Mucosa of stomach (tissue), 1 donor: ENCODE data around the gene SPRR1B.
"Not testable (repeated sequence)": the region's sequence is repeated elsewhere in the genome, so short reads cannot be mapped to it uniquely, and the experiment has no call there.

Experiments
- H3K27me3 ChIP-seq: one replicate; pipeline ENCODE4 v1.7.0; 2013; ENCODE audit warnings: mild to moderate bottlenecking, low read length; ENCODE audit not compliant: control insufficient read depth, insufficient read depth
- H3K36me3 ChIP-seq: one replicate; pipeline ENCODE4 v1.7.0; 2013; ENCODE audit warnings: low read length; ENCODE audit not compliant: control insufficient read depth, insufficient read depth
- H3K4me1 ChIP-seq: one replicate; pipeline ENCODE4 v1.7.0; 2013; ENCODE audit warnings: mild to moderate bottlenecking, low read length; ENCODE audit not compliant: control insufficient read depth, insufficient read depth
- H3K4me3 ChIP-seq: one replicate; pipeline ENCODE4 v1.7.0; 2013; ENCODE audit warnings: low read length
- H3K9ac ChIP-seq: one replicate; pipeline ENCODE4 v1.7.0; 2013; ENCODE audit warnings: mild to moderate bottlenecking, low read length, moderate library complexity
- H3K9me3 ChIP-seq: one replicate; pipeline ENCODE4 v1.7.0; 2013; ENCODE audit warnings: mild to moderate bottlenecking, low read length, moderate library complexity; ENCODE audit not compliant: control insufficient read depth
- donor health status: Pancreatic carcinoma.

SPRR1B gene

DNA sequence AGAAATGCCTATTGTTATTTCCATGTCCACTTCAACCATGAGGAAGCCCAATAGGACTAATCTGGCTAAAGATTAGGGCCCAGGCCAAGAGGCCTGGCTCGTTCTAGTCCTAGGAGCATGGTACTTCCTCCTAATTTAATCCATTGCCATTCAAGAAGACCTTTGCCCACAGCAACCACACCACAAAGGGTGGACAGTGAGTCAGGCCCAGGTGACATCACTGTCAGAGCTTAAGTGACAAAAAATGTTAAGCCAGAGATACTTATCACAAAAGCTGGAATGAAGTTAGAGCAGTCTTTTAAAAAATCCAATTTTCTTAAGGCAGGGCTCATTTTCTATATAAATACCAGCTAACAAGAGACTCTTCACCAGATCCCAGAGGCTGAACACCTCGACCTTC, 29.6 kb upstream of the SPRR1B start, which contains the start of gene SPRR3:
SPRR3 (plus strand) TSS at position 368 of the 400 bp plus-strand sequence. CDS start 1,272 bp downstream, outside the sequence.
- no peaks in the 10 kb centered on the region for H3K4me1 ChIP-seq
- H3K27me3 ChIP-seq: peaks cover 5% of the 10 kb centered on the region
- H3K9ac ChIP-seq: no peak within 1 kb of the TSS
- H3K9me3 ChIP-seq: no peaks in the 10 kb centered on the region
- H3K36me3 ChIP-seq: no peaks in the 10 kb centered on the region
- H3K4me3 ChIP-seq: no peak within 1 kb of the TSS

DNA sequence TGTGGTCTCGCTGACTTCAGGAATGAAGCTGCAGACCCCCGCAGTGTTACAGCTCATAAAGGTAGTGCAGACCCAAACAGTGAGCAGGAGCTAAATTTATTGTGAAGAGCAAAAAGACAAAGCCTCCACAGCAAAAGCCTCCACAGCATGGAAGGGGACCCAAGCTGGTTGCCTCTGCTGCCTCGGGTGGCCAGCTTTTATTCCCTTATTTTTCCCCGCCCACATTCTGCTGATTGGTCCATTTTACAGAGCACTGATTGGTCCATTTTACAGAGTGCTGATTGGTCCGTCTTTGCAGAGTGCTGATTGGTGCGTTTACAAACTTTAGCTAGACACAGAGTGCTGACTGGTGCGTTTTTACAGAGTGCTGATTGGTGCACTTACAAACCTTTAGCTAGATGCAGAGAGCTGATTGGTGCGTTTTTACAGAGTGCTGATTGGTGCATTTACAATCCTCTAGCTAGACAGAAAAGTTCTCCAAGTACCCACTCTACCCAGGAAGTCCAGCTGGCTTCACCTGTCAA, 19.7 kb upstream of the SPRR1B start:
- H3K4me3 ChIP-seq, H3K27me3 ChIP-seq, H3K9ac ChIP-seq, H3K36me3 ChIP-seq, H3K4me1 ChIP-seq, H3K9me3 ChIP-seq: not testable (repeated sequence)

DNA sequence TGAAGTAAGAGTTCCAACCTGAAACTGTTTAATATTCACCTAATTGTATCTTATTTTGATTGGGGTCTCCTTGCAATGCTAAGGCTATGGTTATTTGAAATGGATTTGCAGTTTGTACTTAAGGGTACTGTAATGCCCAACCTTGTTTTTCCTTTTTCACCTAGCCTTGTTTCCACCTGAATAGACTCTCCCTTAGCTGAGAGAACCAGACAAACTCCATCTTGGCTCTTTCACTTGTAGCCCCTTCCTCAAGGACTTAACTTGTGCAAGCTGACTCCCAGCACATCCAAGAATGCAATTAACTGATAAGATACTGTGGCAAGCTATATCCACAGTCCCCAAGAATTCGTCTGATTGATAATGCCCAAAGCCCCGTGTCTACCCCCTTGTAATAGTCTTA, 9.2 kb upstream of the SPRR1B start:
- not testable (repeated sequence) for H3K9ac ChIP-seq, H3K4me1 ChIP-seq, H3K4me3 ChIP-seq, H3K36me3 ChIP-seq, H3K9me3 ChIP-seq, H3K27me3 ChIP-seq

DNA sequence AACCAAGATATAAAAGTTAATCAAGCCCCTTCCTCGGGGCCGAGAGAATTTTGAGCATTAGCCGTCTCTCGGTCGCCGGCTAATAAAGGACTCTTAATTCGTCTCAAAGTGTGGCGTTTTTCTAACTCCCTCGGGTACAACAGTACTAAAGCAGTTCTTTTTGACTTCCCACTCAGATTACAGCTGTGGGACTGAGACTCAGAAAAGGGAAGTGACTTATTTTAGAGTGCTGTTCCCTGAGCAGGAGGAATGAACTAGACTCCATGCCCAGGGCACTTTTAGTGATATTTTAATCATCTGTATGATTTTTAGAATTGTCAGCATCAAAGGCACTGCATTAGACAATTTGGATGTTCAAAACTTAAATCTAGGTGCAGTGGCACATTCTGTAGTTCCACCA, 8.7 kb upstream of the SPRR1B start:
- H3K4me3 ChIP-seq, H3K9ac ChIP-seq, H3K9me3 ChIP-seq, H3K36me3 ChIP-seq, H3K4me1 ChIP-seq, H3K27me3 ChIP-seq: not testable (repeated sequence)

DNA sequence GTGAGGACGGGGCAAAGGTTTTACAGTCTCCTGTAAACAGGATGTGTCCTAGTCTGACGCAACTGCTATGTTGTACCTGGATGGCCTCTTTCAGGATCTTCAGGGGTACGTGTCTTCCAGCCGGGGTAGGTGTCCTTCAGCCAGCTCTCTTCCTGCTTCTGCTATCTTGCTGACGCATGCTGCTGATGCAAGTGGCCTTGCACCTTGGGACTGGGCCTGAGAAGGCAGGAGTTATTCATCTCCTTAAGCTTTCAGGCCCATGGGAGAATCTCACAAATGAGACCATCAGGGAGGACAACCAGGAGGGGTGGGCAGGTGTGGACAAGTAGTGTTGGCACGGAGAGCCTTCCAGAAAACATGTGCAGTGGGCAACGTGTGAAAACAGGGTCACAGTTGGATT, 7.9 kb upstream of the SPRR1B start:
- Histone ChIP-seq H3K4me3 (no peak overlapping the region), H3K36me3 (no peaks in the 10 kb centered on the region), H3K27me3 (no peaks in the 10 kb centered on the region), H3K9ac (no peak overlapping the region), H3K9me3 (no peaks in the 10 kb centered on the region), H3K4me1 (no peaks in the 10 kb centered on the region)

DNA sequence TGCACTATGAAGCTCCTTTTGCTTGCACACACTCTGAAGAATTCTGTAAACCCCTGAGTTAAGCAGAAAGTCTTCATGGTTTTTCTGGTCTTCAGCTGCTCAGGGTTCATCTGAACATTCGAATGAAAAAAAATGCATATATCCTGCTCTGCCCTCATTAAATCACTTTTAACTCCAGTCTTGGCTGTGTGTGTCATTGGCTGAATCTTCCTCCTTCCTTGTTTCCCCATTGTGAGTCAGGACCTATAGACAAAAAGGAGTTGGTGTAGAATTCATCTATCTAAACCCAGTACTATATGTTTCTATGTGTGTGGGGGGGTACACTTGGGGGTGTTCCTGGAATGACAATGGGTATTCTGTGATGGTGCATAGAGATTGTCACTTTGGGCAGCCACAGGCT, 6.6 kb upstream of the SPRR1B start:
- Histone ChIP-seq H3K4me3 (no peak overlapping the region), H3K36me3 (no peaks in the 10 kb centered on the region), H3K4me1 (no peaks in the 10 kb centered on the region)

DNA sequence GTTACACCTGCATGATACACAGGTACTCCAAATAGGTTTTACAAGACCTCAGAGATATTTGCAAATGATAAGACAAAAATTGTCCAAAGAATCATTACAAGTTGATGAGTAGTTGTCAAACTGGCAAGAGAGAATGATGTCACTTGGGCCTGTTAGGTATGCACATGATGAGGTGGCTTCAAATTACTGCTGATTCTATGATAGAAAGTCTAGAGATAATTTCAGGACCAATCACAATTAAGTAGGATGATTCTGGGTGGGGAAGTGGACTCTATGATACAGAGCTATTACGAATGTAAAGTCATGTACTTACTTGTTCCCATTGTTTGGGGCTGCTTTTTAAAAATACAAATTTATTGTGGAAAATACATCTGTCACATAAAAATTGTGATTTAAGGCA, 5.2 kb upstream of the SPRR1B start:
- Histone ChIP-seq H3K9me3 (no peaks in the 10 kb centered on the region), H3K36me3 (no peaks in the 10 kb centered on the region), H3K4me3 (no peak overlapping the region), H3K4me1 (no peaks in the 10 kb centered on the region), H3K27me3 (no peaks in the 10 kb centered on the region), H3K9ac (no peak overlapping the region)

More for the DNA sequence above, 6.6 kb upstream of the SPRR1B start:
- no peak overlapping the region for H3K9ac ChIP-seq
- no peaks in the 10 kb centered on the region for H3K27me3 ChIP-seq
- H3K9me3 ChIP-seq: no peaks in the 10 kb centered on the region

DNA sequence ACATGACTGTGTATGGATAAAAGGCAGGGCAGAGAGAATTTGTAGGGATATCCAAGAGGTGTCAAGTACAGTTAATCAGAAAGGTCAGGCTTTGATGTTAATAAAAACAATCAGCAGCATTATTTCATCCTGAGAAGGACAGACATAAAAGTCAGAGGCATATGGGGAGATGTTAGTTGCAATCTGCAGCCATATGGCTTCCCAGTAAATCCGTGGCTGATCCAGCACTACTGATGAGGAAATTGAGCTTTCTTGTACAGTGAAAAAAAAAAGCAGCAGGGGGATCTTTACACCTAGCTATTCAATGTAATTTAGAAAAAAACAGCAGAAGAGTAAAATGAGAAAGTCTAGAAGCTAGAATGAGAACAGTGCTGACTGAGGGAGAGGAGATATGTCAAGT, 2.2 kb upstream of the SPRR1B start:
- Histone ChIP-seq H3K9me3 (no peaks in the 10 kb centered on the region), H3K9ac (no peak overlapping the region), H3K27me3 (no peaks in the 10 kb centered on the region)

DNA sequence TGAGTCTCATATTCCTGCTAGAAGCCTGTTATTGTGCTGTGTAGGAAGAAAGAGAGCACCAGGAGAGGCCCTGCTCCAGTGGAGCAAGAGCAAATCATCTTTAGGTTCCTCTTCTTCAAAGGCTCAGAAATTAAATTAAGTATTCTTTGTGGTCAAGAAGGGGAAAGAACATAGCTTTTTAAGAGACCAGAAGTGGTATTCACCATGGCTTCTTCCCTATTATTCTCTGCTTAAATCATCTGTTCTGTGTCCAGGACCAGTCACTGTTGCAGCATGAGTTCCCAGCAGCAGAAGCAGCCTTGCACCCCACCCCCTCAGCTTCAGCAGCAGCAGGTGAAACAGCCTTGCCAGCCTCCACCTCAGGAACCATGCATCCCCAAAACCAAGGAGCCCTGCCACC, 1.1 kb downstream of the SPRR1B start:
- Histone ChIP-seq H3K9me3 (no peaks in the 10 kb centered on the region), H3K4me3 (no peak overlapping the region), H3K36me3 (no peaks in the 10 kb centered on the region), H3K9ac (no peak overlapping the region), H3K27me3 (no peaks in the 10 kb centered on the region), H3K4me1 (no peaks in the 10 kb centered on the region)

More for the DNA sequence above, 2.2 kb upstream of the SPRR1B start:
- no peaks in the 10 kb centered on the region for H3K36me3 ChIP-seq
- no peak overlapping the region for H3K4me3 ChIP-seq
- H3K4me1 ChIP-seq: no peaks in the 10 kb centered on the region

DNA sequence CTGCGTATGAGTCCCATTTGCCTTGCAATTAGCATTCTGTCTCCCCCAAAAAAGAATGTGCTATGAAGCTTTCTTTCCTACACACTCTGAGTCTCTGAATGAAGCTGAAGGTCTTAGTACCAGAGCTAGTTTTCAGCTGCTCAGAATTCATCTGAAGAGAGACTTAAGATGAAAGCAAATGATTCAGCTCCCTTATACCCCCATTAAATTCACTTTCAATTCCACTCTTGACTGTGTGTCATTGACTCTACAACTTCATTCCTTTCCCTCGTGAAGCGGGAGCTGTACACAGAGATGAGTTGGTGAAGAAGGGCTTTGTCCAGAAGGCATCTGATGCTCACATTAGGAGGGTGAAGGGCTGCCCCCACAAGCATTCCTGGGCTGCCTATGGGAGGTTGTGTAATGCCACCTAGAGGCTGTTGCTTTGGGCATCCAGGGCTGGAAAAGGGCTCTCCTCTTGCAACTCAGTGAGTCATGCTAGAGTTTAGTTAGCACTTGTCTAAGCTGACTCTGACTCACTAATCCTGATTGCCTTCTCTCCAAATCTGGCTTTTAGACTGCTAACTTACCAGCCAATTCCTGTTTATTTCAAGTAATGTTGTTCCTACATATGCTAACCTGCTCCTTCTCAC, 1.8 kb downstream of the SPRR1B start:
- Histone ChIP-seq H3K36me3 (no peaks in the 10 kb centered on the region), H3K4me1 (no peaks in the 10 kb centered on the region), H3K9ac (no peak overlapping the region), H3K9me3 (no peaks in the 10 kb centered on the region), H3K27me3 (no peaks in the 10 kb centered on the region), H3K4me3 (no peak overlapping the region)

DNA sequence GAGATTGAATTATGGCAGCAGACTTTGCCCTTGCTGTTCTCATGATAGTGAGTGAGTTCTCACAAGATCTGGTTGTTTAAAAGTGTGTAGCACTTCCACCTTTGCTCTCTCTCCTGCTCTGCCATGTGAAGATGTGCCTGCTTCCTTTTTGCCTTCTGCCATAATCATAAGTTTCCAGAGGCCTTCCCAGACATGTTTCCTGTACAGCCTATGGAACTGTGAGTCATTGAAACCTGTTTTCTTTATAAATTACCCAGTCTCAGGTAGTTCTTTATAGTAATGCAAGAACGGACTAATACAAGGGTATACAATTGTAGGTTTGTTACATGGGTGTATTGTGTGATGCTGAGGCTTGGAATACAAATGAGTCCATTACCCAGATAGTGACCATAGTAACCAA, 4.2 kb downstream of the SPRR1B start:
- H3K4me3 ChIP-seq: no peak overlapping the region
- no peaks in the 10 kb centered on the region for H3K9me3 ChIP-seq
- H3K36me3 ChIP-seq: no peaks in the 10 kb centered on the region
- H3K27me3 ChIP-seq: no peaks in the 10 kb centered on the region
- H3K4me1 ChIP-seq: no peaks in the 10 kb centered on the region
- H3K9ac ChIP-seq: no peak overlapping the region

DNA sequence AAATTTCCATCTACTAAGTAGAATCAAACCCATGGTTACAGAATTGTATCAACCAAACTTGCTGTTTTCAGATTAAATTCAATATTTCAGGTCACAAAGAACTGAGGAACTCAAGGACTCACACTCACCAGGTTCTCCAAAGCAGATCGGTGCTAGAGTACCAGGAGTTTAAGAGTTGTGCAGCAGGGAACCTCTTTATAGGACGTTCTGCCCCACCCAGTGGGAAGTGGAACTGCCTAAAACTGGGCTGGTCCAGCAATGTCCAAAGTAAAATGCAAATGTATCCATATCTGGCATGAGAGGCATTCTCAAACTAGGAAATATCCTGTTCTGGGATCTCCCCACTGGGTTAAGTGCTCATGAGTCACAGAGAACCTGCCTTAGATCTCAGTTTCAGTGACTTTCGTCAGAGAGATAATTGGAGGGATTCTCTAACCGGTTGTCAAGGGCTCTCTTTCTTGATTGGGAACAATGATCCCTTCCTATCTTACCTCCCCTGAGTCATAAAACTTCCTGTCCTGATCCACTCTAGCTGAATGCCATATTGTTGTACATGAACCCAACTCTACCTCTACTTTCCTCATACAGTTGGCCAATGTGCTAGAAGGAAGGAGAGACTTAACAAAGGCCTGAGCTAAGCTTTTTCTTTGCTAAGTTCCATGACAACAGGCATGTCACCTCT, 10.1 kb downstream of the SPRR1B start, which contains the start of gene SPRR2D:
SPRR2D (minus strand) TSS at position 171 of the 682 bp plus-strand sequence. CDS start 774 bp downstream, outside the sequence.
- Histone ChIP-seq H3K4me3 (no peak within 1 kb of the TSS), H3K36me3 (no peaks in the 10 kb centered on the region), H3K4me1 (no peaks in the 10 kb centered on the region), H3K9ac (no peak within 1 kb of the TSS), H3K9me3 (no peaks in the 10 kb centered on the region), H3K27me3 (no peaks in the 10 kb centered on the region)
